Measurements from ENCODE around the gene CAMTA1.

CAMTA1 gene

DNA sequence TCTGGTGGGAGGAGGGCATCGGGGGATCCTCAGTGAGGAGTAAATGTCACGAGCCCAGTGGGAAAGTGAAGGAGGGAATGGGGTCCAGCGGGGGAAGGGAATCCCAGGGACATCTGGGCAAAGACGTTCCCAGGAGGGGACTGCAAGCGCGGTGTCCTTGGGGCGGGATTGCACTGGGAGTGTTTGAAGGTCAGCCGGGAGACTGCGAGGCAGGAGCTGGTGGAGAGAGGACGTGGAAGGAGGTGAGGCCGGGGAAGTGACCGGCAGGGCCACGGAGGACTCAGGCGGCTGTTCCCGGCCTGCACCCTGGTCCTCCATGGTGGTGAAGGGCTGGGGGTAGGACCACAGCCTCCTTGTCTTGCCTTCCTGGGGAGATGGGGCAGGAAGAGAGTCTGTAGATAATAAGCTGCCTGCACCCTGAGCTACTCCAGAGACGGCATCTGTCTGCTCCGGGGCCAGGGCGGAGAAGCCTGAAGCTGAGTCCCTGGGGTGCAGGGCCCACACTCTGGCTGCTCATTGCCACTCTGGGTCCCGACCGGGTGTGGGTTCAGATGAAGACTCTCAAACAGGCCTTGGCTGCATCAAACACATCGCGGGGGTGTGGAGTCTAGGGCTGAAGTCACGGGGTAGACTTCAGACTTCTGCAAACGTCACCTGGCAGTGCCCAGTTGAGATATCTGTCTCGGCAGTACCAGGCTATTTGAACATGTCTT, 264.8 kb downstream of the CAMTA1 start:
- H3K4me3 ChIP-seq (ENCODE audit: low read length), result no peak overlapping the region
- DNase-seq (ENCODE audit: low read depth), result no peak
- TF ChIP-seq, protein P1, sequence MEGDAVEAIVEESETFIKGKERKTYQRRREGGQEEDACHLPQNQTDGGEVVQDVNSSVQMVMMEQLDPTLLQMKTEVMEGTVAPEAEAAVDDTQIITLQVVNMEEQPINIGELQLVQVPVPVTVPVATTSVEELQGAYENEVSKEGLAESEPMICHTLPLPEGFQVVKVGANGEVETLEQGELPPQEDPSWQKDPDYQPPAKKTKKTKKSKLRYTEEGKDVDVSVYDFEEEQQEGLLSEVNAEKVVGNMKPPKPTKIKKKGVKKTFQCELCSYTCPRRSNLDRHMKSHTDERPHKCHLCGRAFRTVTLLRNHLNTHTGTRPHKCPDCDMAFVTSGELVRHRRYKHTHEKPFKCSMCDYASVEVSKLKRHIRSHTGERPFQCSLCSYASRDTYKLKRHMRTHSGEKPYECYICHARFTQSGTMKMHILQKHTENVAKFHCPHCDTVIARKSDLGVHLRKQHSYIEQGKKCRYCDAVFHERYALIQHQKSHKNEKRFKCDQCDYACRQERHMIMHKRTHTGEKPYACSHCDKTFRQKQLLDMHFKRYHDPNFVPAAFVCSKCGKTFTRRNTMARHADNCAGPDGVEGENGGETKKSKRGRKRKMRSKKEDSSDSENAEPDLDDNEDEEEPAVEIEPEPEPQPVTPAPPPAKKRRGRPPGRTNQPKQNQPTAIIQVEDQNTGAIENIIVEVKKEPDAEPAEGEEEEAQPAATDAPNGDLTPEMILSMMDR (IDR thresholded peaks at IDR 0.05; ENCODE audit: insufficient read depth, low read depth, low read length, missing control alignments), result no peak

DNA sequence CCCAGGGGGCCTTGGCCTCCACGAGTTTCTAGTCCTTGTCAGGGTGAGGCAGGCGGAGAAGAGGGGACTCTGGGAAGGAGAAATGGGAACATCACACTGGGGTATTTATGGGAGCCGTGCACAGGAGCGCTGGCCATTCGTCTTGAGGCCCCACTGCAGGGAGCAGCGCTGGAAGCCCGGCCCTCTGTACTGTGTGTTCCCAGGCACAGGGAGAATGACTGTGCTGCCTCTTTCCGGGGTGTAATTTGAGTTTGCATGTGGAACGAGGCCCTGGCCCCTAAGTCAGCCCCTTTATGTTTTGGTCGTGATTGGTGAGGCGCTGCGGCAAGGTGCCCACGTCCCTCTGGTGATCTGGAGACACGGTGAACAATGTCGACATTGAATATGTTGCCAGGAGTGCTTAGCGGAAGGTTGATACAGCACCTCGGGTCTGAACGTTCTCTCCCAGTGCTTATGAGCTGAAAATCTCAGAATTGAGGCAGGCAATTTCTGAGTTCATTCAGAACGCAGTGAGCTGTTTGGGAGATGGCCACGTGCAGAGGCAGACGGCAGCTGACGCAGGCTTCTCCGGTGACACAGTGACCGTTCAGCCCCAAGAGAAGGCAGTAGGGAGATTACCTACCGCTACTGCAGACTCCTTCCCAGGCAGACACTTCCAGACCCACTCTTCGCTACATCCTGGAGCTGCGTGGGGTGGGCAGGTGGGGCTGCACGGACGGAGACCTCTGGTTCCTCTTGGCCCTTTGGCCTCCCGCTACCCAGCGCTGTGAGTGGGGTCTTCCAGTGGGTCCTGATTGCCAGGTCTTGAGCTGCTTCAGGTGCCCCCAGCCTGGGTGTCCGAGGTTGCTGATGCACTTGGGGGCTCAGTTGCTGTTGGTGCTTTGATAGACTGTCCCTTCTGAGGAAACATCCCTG, 265.8 kb downstream of the CAMTA1 start:
- DNase-seq (ENCODE audit: low read depth), result no peak
- no peak overlapping the region for H3K4me3 ChIP-seq (ENCODE audit: low read length)
- TF ChIP-seq, protein P1 (IDR thresholded peaks at IDR 0.05; ENCODE audit: insufficient read depth, low read depth, low read length, missing control alignments), result no peak

DNA sequence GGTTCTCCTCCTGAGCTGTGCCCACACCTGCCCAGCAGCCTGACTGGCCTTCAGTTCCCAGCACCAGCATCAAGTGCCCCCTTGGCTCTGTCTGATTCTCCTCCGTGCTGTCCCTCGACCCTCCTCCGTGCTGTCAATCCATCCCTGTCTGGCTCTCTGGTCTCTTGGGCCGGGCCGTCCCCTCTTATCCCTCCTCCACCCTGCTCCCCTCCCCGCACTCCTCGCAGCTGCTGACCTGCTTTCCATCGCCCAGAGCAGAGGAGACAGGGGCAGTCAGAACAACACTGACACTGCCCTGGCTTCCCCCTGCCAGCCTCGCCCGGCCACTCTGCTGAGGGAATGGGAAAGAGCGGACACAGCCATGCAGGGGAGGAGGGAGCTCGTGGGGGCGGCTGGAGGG, 267.4 kb downstream of the CAMTA1 start:
- no peak overlapping the region for H3K4me3 ChIP-seq (ENCODE audit: low read length)
- TF ChIP-seq, protein P1 (IDR thresholded peaks at IDR 0.05; ENCODE audit: insufficient read depth, low read depth, low read length, missing control alignments), result no peak
- DNase-seq (ENCODE audit: low read depth), result no peak

DNA sequence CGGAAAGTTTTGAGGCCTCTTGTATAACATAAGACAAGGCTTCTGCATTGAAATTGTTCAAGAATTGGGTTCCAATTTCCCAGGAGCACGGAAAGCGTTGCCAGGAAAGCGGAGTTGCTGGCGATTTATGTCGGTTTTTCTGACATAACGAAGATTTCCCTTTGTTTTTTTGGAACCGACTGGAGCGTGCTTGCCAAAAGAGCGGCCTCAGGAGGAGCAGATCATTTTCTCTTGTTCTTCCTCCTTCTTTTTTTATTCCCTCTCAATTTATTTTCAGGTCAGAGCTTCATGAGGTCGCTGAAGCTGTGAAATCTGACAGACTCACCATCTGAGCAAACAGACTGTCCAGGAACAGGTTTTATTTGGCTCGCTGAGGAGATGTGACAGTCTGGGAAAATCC, 275.5 kb downstream of the CAMTA1 start:
- TF ChIP-seq, protein P1 (IDR thresholded peaks at IDR 0.05; ENCODE audit: insufficient read depth, low read depth, low read length, missing control alignments), result no peak
- no peak overlapping the region for H3K4me3 ChIP-seq (ENCODE audit: low read length)

DNA sequence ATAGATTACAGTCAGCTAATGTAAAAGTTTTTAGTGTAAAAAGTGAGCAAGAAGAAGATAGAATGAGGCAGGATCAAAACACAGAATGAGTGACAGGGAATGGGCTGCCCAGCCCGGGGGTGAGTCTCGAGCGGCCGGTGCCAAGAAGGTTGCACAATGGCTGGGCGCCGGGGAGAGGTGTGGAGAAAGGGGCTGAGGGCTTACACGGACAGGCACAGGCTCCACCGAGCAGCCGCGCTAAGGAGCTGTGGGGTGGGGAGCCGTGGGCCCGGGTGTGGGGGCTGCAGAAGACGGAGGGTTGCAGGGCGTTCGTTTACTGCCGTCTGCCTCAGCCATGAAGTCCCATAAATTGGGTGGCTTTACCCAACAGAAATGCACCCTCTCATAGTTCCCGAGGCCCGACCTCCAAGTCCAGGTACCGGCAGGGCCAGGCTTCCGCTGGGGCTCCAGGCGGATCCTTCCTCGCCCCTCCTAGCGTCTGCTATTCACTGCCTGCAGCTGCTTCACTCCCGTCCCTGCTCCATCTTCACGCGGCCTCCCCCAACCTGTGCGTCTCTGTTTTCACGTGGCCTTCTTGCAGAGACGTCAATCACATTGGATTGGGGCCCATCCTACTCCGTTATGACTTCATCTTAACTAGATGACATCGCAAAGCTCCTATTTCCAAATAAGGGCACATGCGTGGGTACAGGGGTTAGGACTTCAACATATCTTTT, 277.2 kb downstream of the CAMTA1 start:
- TF ChIP-seq, protein P1 (IDR thresholded peaks at IDR 0.05; ENCODE audit: insufficient read depth, low read depth, low read length, missing control alignments), result no peak
- H3K4me3 ChIP-seq (ENCODE audit: low read length), result no peak overlapping the region
- DNase-seq (ENCODE audit: low read depth), result no peak

More for the DNA sequence above, 275.5 kb downstream of the CAMTA1 start:
- DNase-seq (ENCODE audit: low read depth), result no peak

DNA sequence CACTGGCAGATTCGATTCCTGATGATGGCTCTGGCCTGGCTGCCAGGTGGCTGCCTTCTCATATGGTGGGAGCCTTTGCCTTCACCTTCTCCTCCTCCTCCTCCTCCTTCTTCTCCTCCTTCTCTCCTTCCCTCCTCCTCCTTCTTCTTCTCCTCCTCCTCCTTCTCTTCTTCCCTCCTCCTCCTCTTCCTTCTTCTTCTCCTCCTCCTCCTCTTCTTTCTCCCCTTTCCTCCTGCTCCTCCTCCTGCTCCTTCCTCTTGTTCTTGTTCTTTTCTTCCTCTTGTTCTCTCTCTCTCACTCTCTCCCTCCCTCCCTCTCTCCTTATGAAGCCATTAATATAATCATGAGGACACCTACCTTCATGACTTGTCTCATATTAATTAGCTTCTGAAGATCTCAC, 278.7 kb downstream of the CAMTA1 start:
- no peak overlapping the region for H3K4me3 ChIP-seq (ENCODE audit: low read length)
- TF ChIP-seq, protein P1 (IDR thresholded peaks at IDR 0.05; ENCODE audit: insufficient read depth, low read depth, low read length, missing control alignments), result no peak
- no peak for DNase-seq (ENCODE audit: low read depth)

Data from epithelial cell of esophagus (primary cell).